GM18870 (cell line): ENCODE results near the gene EBLN2.
A peak's percentile ranks its signal among the peaks of the same experiment; 100 is the strongest.
"Not testable (repeated sequence)": the region's sequence is repeated elsewhere in the genome, so short reads cannot be mapped to it uniquely, and the experiment has no call there.

Experiments used
- ATAC-seq: cut with Tn5 transposase; IDR thresholded peaks from one replicate; pipeline ENCODE4 v1.9.1; 2021; ENCODE audit warnings: moderate library complexity; ENCODE audit not compliant: unreplicated experiment

The EBLN2 gene

GRCh38 chr3:73056845-73057150 is 4.7 kb upstream of the EBLN2 start:
- no peak for ATAC-seq

GRCh38 chr3:73060302-73060723 is 1.1 kb upstream of the EBLN2 start:
- ATAC-seq: no peak

- not testable (repeated sequence) for ATAC-seq
These were observed 4.8 kb downstream of the EBLN2 start for GRCh38 chr3:73066243-73066642.

DNA sequence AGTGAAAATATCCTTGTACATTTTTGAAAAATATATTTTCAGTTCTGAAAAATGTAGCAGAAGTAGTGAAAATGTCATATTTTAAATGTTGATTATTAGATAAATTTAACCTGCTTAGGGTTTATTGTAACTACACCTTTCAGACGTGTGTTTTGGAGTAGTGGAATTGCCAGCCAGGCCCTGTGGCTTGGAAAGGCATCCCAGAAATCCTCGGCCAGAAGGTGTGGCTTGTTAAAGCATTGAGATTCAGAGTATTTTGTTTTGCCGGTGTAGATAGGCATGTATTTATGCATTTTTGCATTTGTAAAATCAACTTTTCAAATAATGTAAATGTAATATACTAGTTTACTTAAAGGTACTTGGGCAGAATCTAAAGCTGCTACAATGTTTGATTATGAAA is 7.0 kb downstream of the EBLN2 start:
- ATAC-seq: no peak

GRCh38 chr3:73069187-73069586 is 7.7 kb downstream of the EBLN2 start:
- no peak for ATAC-seq

GRCh38 chr3:73069775-73070444 is 8.5 kb downstream of the EBLN2 start:
- no peak for ATAC-seq

GRCh38 chr3:73070675-73071575 is 9.5 kb downstream of the EBLN2 start:
- ATAC-seq: no peak

GRCh38 chr3:73071952-73072351 is 10.5 kb downstream of the EBLN2 start:
- no peak for ATAC-seq

- ATAC-seq: no peak
These were observed 11.2 kb downstream of the EBLN2 start for GRCh38 chr3:73072634-73073033.

DNA sequence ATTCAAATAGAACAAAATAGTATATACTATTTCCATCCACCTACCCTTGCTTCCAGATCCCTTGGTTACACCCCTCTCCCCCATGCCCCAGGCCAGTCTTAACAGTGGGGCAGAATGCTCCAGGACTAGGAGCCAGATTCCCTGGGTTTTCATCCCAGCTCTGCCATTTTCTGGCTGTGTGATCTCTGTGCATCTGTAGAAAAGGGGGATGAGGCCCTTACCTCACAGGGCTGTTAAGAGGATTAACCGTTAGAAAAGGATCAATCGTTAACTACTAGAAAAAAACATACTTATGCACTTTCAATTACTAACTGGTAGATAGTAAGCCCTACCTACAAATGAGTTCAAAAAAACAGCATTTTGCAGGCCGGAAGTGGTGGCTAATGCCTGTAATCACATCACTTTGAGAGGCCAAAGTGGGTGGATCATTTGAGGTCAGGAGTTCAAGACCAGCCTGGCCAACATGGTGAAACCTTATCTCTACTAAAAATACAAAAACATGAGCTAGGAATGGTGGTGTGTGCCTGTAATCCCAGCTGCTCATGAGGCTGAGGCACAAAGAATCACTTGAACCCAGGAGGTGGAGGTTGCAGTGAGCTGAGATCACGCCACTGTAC is 11.7 kb downstream of the EBLN2 start:
- ATAC-seq: no peak

DNA sequence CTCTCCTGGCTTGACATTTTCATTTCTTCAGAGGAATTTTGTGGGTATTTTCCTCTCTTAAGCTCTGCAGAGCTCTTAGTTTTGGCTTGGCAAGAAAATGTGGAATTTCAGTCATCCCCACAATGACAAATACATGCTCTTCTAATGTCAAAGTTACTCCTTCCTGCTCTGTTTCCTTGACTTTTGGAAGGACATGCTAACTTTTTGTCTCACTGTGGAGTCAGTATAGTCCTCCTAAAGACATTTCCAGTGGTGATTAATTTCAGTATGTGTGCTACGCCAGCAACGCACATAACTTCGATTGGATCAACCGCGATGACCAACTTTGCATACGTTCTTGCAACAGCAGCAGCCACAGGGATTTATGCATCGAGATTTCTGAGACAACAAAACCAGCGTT is 13.3 kb downstream of the EBLN2 start:
- no peak for ATAC-seq

DNA sequence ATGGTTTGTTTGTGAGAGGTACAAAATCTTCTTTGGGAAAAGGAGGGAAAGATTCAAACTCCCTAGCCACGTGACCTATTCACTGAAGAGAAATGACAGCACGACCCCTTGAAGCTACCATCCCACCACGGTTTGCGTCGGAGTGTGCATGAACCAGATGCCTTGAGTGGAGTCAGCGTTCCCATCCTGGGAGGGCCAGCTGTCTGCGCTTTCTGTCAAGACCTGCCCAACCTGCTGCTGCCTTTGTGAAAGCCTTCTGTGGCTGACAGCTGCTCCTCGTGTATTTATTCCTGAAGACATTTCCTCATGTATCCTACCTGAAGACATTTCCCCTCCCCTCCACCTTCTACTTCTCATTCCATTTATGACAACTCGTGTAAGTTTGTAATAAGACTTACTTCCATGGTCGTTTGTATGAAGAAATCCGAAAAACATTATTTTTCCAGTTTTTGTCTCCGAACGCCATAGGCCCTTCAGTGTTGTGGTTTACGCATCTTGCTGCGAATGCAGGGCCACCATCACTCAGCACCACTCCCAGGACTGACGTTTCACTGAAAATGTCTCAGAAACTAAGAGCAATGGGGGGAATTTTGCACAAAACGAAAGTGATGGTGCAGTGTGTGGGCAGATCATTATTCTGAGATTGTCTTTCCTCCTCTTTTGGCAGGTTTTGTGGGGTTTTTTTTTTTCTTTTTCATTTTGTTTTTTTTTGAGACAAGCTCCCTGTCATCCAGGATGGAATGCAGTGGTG is 18.9 kb downstream of the EBLN2 start:
- ATAC-seq: peak; percentile 63

DNA sequence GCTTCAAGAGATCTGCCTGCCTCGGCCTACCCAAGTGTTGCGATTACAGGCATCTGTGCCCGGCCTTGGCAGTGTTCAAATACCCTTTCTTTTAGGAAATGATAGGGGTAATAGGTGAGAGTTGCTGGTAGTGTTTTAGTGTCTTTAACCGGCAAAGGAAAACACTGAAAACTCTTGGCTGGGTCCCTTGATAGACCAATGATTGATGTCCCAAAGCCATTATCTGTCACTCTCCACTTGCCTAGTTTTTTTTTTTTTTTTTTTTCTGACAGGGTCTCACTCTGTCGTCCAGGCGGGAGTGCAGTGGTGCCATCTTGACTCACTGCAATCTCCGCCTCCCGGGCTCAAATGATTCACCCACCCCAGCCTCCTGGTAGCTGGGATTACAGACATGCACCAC is 19.7 kb downstream of the EBLN2 start:
- ATAC-seq: no peak

DNA sequence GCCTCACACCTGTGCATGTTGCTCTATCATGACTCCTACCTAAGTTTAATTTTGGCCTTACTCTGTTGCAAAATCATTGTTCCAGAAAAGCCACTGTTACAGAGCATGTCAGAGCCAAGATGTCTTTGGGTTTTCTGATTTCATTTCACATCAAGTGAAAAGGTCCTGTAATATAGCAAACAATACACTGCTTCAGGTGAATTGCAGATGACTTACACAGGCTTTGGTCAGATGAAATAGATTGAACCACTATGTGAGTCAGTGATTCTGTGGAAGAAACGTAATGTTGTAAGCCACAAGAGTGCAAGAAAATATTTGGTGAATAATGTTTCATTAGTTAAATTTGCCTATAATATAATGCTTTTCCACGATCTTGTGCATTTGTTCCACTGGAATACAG is 22.7 kb downstream of the EBLN2 start:
- ATAC-seq: no peak

DNA sequence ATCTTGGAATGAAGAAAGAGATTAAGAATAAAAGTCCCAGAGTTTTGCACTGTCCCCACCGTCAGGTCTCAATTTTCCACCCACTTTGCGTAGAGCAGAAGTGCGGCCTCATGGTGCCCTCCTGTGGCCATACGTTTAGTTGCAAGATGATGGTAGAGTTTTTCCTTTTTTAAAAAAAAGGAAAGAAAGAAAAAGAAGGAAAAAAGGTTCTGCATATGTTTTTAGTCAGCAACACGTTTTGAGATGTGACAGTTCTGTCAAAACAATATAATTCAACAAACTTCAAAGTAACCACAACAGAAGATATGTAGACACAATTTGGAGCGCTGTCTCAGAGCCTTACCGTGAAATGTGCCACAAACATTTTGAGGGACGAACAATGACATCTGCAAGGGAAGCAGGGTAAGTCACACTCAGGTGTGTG is 24.6 kb downstream of the EBLN2 start:
- no peak for ATAC-seq

DNA sequence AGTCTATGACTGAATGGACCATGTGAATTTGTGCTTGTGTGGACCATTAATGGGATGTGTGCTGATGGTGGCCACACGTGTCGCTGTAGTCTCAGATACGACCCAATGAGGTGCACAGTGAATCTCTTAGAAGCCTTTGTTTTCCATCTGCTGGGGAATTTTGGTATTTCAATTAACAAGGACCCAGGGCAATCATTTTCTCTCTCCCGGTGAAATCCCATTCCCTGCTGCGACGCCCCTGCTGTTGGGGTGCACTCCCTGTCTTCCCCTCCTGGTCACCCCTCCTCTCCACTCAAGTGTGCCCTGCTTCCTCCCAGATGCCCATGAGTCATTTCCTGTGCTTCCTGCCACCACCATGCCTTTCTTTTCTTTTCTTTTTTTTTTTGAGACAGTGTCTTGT is 32.7 kb downstream of the EBLN2 start:
- no peak for ATAC-seq

DNA sequence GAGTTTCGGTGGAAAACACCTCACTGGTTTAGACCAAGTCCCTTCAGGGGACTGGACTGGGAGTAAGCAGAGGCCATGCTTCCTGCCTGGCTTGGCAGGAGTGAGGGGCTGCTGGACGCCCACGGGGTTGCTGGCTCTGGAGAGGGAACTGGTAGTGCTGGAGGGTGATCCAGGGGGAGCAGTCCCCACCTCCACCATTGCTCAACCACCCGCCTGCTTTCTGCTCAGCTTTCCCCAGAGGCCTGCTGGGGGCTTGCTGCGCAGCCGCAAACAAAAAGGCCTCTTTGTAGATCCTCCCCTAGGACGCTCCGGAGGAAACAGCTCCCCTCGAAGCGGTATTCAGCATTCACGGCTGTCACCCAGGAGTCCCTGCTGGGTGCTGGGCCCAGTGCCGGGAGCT is 33.5 kb downstream of the EBLN2 start:
- ATAC-seq: no peak

- ATAC-seq: no peak
These were observed 34.7 kb downstream of the EBLN2 start for GRCh38 chr3:73096169-73096568.

GRCh38 chr3:73098026-73098425 is 36.6 kb downstream of the EBLN2 start:
- no peak for ATAC-seq

GRCh38 chr3:73098873-73099272 is 37.4 kb downstream of the EBLN2 start:
- ATAC-seq: no peak
